Neuron (in vitro differentiated cells): Measurements from ENCODE around the gene CCL27.

Experiments used
- H2AFZ ChIP-seq: one replicate; pipeline ENCODE4 v1.6.1; 2013; ENCODE audit warnings: low read depth, mild to moderate bottlenecking, inconsistent platforms, low read length, moderate library complexity
- H3K27me3 ChIP-seq: one replicate; pipeline ENCODE4 v1.6.1; 2013; ENCODE audit warnings: low read length; ENCODE audit not compliant: insufficient read depth
- H3K36me3 ChIP-seq: one replicate; pipeline ENCODE4 v1.6.1; 2013; ENCODE audit warnings: low read length; ENCODE audit not compliant: insufficient read depth
- H3K4me1 ChIP-seq: one replicate; pipeline ENCODE4 v1.6.1; 2013; ENCODE audit warnings: low read length; ENCODE audit not compliant: insufficient read depth
- H3K4me3 ChIP-seq: 2 replicates; pipeline ENCODE4 v1.5.1; 2013; ENCODE audit warnings: mild to moderate bottlenecking, low read length, moderate library complexity
- H3K9me3 ChIP-seq: one replicate; pipeline ENCODE4 v1.6.1; 2013; ENCODE audit warnings: low read length

The CCL27 gene

GRCh38 chr9:34689512-34689911 lies 27.1 kb upstream of the CCL27 start:
- no peak overlapping the region for H2AFZ ChIP-seq
- peaks cover 3% of the 10 kb centered on the region for H3K27me3 ChIP-seq
- H3K9me3 ChIP-seq = no peaks in the 10 kb centered on the region
- H3K4me1 ChIP-seq = no peaks in the 10 kb centered on the region
- H3K36me3 ChIP-seq = no peaks in the 10 kb centered on the region
- no peak overlapping the region for H3K4me3 ChIP-seq

GRCh38 chr9:34689116-34689470 lies 26.6 kb upstream of the CCL27 start:
- no peak overlapping the region for H3K4me3 ChIP-seq
- H2AFZ ChIP-seq = no peak overlapping the region
- no peaks in the 10 kb centered on the region for H3K36me3 ChIP-seq
- H3K27me3 ChIP-seq = peaks cover 3% of the 10 kb centered on the region
- H3K9me3 ChIP-seq = no peaks in the 10 kb centered on the region
- H3K4me1 ChIP-seq = no peaks in the 10 kb centered on the region

- Histone ChIP-seq H2AFZ (no peak overlapping the region), H3K27me3 (peaks cover 3% of the 10 kb centered on the region), H3K36me3 (no peaks in the 10 kb centered on the region)
Observed at GRCh38 chr9:34688329-34689115, 26.1 kb upstream of the CCL27 start.

GRCh38 chr9:34687276-34688030 lies 25.0 kb upstream of the CCL27 start:
- H3K4me3 ChIP-seq = no peak overlapping the region

More at GRCh38 chr9:34688329-34689115, 26.1 kb upstream of the CCL27 start:
- Histone ChIP-seq H3K4me1 (no peaks in the 10 kb centered on the region), H3K4me3 (no peak overlapping the region), H3K9me3 (no peaks in the 10 kb centered on the region)

GRCh38 chr9:34686732-34687131 lies 24.3 kb upstream of the CCL27 start:
- no peaks in the 10 kb centered on the region for H3K36me3 ChIP-seq
- H3K4me1 ChIP-seq = no peaks in the 10 kb centered on the region
- no peak overlapping the region for H3K4me3 ChIP-seq
- H3K27me3 ChIP-seq = peaks cover 3% of the 10 kb centered on the region
- no peak overlapping the region for H2AFZ ChIP-seq
- H3K9me3 ChIP-seq = no peaks in the 10 kb centered on the region

More at GRCh38 chr9:34687276-34688030, 25.0 kb upstream of the CCL27 start:
- Histone ChIP-seq H3K4me1 (no peaks in the 10 kb centered on the region), H3K9me3 (no peaks in the 10 kb centered on the region), H2AFZ (no peak overlapping the region), H3K36me3 (no peaks in the 10 kb centered on the region), H3K27me3 (peaks cover 3% of the 10 kb centered on the region)

- no peaks in the 10 kb centered on the region for H3K4me1 ChIP-seq
Observed at GRCh38 chr9:34686231-34686630, 23.8 kb upstream of the CCL27 start.

GRCh38 chr9:34685591-34685990 lies 23.1 kb upstream of the CCL27 start:
- H3K27me3 ChIP-seq = no peaks in the 10 kb centered on the region
- no peak overlapping the region for H2AFZ ChIP-seq
- no peak overlapping the region for H3K4me3 ChIP-seq
- H3K4me1 ChIP-seq = no peaks in the 10 kb centered on the region
- no peaks in the 10 kb centered on the region for H3K9me3 ChIP-seq
- no peaks in the 10 kb centered on the region for H3K36me3 ChIP-seq

More at GRCh38 chr9:34686231-34686630, 23.8 kb upstream of the CCL27 start:
- Histone ChIP-seq H3K9me3 (no peaks in the 10 kb centered on the region), H3K27me3 (no peaks in the 10 kb centered on the region), H3K36me3 (no peaks in the 10 kb centered on the region), H3K4me3 (no peak overlapping the region), H2AFZ (no peak overlapping the region)

GRCh38 chr9:34684816-34685215 lies 22.4 kb upstream of the CCL27 start:
- Histone ChIP-seq H2AFZ (no peak overlapping the region), H3K4me3 (no peak overlapping the region), H3K9me3 (no peaks in the 10 kb centered on the region)

GRCh38 chr9:34684145-34684544 lies 21.7 kb upstream of the CCL27 start:
- no peaks in the 10 kb centered on the region for H3K27me3 ChIP-seq
- no peak overlapping the region for H2AFZ ChIP-seq
- H3K9me3 ChIP-seq = no peaks in the 10 kb centered on the region
- no peaks in the 10 kb centered on the region for H3K36me3 ChIP-seq
- H3K4me1 ChIP-seq = no peaks in the 10 kb centered on the region
- H3K4me3 ChIP-seq = no peak overlapping the region

More at GRCh38 chr9:34684816-34685215, 22.4 kb upstream of the CCL27 start:
- Histone ChIP-seq H3K36me3 (no peaks in the 10 kb centered on the region), H3K4me1 (no peaks in the 10 kb centered on the region), H3K27me3 (no peaks in the 10 kb centered on the region)

GRCh38 chr9:34675869-34676268 lies 13.4 kb upstream of the CCL27 start:
- H3K4me1 ChIP-seq = no peaks in the 10 kb centered on the region
- no peaks in the 10 kb centered on the region for H3K27me3 ChIP-seq
- H2AFZ ChIP-seq = no peak overlapping the region
- no peak overlapping the region for H3K4me3 ChIP-seq
- H3K36me3 ChIP-seq = no peaks in the 10 kb centered on the region
- H3K9me3 ChIP-seq = no peaks in the 10 kb centered on the region

GRCh38 chr9:34675048-34675714 lies 12.7 kb upstream of the CCL27 start:
- no peaks in the 10 kb centered on the region for H3K36me3 ChIP-seq
- H3K27me3 ChIP-seq = no peaks in the 10 kb centered on the region
- H2AFZ ChIP-seq = no peak overlapping the region

GRCh38 chr9:34674440-34674839 lies 12.0 kb upstream of the CCL27 start:
- Histone ChIP-seq H2AFZ (no peak overlapping the region), H3K27me3 (no peaks in the 10 kb centered on the region), H3K36me3 (no peaks in the 10 kb centered on the region), H3K4me3 (no peak overlapping the region), H3K9me3 (no peaks in the 10 kb centered on the region), H3K4me1 (no peaks in the 10 kb centered on the region)

More at GRCh38 chr9:34675048-34675714, 12.7 kb upstream of the CCL27 start:
- no peak overlapping the region for H3K4me3 ChIP-seq
- no peaks in the 10 kb centered on the region for H3K9me3 ChIP-seq
- H3K4me1 ChIP-seq = no peaks in the 10 kb centered on the region

GRCh38 chr9:34671307-34671706 lies 8.8 kb upstream of the CCL27 start:
- Histone ChIP-seq H3K36me3 (no peaks in the 10 kb centered on the region), H3K9me3 (no peaks in the 10 kb centered on the region), H2AFZ (no peak overlapping the region)

More at GRCh38 chr9:34671307-34671706, 8.8 kb upstream of the CCL27 start:
- no peak overlapping the region for H3K4me3 ChIP-seq
- H3K4me1 ChIP-seq = peaks cover 2% of the 10 kb centered on the region
- H3K27me3 ChIP-seq = no peaks in the 10 kb centered on the region
